HCT116 (cell line): Measurements from ENCODE around the gene ABHD18. TPM values are rescaled to one million over a fixed set of nuclear protein-coding genes. Genes with fewer than 3 reads are reported as not detected.
A peak's percentile ranks its signal among the peaks of the same experiment; 100 is the strongest.

Experiments
- ATAC-seq: fragments of 200-7000 bp; cut with Tn5 transposase; 2 replicates; pipeline ENCODE4 v1.9.1; 2020; ENCODE audit warnings: mild to moderate bottlenecking, moderate library complexity
- BruUV-seq: library from RNA; stranded (reverse); fragments of 400-500 nt; replicated peaks from 2 replicates; lab custom pipeline; 2021; lab: Mats Ljungman, UMichigan
- CTCF ChIA-PET: fragments of 300-600 bp; sonication (Branson Sonifier 250); formaldehyde crosslinking; loops from one replicate; lab custom pipeline; 2021; ENCODE audit warnings: antibody characterized with exemption; lab: Charles Lee
- POLR2A ChIA-PET: fragments of 300-600, 350-600 bp; sonication (Branson Sonifier 250); formaldehyde crosslinking; loops from one replicate; lab custom pipeline; 2021; ENCODE audit warnings: antibody characterized with exemption; lab: Charles Lee
- RAD21 ChIA-PET, 2 experiments: fragments of 300-600 bp; sonication (Branson Sonifier 250); formaldehyde crosslinking; loops; one replicate each; lab custom pipeline; 2023; ENCODE audit warnings: low total read pairs in 2 of 2; ENCODE audit not compliant: uncharacterized antibody in 2 of 2, unreplicated experiment in 2 of 2, low non-redundant PET in 1 of 2; lab: Charles Lee
- DNase-seq: peaks from one replicate; pipeline ENCODE4 v3.0.0-alpha.2; 2010; ENCODE audit warnings: low read depth, low spot score
- H2AFZ ChIP-seq: fragments of 200-600 bp; shearing (Covaris generic), sonication (generic); 2 replicates; pipeline ENCODE4 v1.6.1; 2017; ENCODE audit warnings: low read depth, mixed run types, mixed read lengths, antibody characterized with exemption, low read length; ENCODE audit not compliant: poor library complexity, severe bottlenecking
- H3K27ac ChIP-seq: 2 replicates; pipeline ENCODE4 v1.5.1; 2012; ENCODE audit warnings: low read depth, low read length
- H3K27me3 ChIP-seq: fragments of 200-600 bp; sonication (generic); 2 replicates; pipeline ENCODE4 v1.6.1; 2016; ENCODE audit warnings: mixed run types, low read length, mixed read lengths; ENCODE audit not compliant: insufficient read depth
- H3K36me3 ChIP-seq, 2 experiments: fragments of 200-500 bp in 1 of 2; fragments of 200-600 bp in 1 of 2; sonication (Bioruptor generic) in 1 of 2; sonication (generic) in 1 of 2; 2 replicates each; pipeline versions ENCODE4 v1.5.1 to v1.6.1; 2014 to 2016; ENCODE audit warnings: low read length in 2 of 2, inconsistent platforms in 1 of 2, mixed read lengths in 1 of 2, mixed run types in 1 of 2; ENCODE audit not compliant: insufficient read depth in 2 of 2, control insufficient read depth in 1 of 2
- H3K4me1 ChIP-seq, 2 experiments: fragments of 200-600 bp in 1 of 2; sonication (generic) in 1 of 2; 2 replicates each; pipeline versions ENCODE4 v1.5.1 to v1.6.1; 2012 to 2017; ENCODE audit warnings: low read length in 2 of 2, inconsistent platforms in 1 of 2, mild to moderate bottlenecking in 1 of 2, mixed read lengths in 1 of 2, mixed run types in 1 of 2, moderate library complexity in 1 of 2; ENCODE audit not compliant: insufficient read depth in 2 of 2, control insufficient read depth in 1 of 2
- H3K4me2 ChIP-seq: fragments of 200-600 bp; sonication (generic); 2 replicates; pipeline ENCODE4 v1.6.1; 2017; ENCODE audit warnings: mixed run types, low read length, mixed read lengths
- H3K4me3 ChIP-seq, 2 experiments: fragments of 200-600 bp in 1 of 2; sonication (generic) in 1 of 2; replicated peaks in 1 of 2; 2 replicates each; pipeline ENCODE4 v1.5.1; 2011 to 2016; ENCODE audit warnings: low read length in 2 of 2, control low read depth in 1 of 2, low read depth in 1 of 2, mild to moderate bottlenecking in 1 of 2, mixed read lengths in 1 of 2, mixed run types in 1 of 2
- H3K79me2 ChIP-seq: fragments of 200-600 bp; sonication (generic); 2 replicates; pipeline ENCODE4 v1.6.1; 2017; ENCODE audit warnings: mild to moderate bottlenecking, mixed run types, low read length, moderate library complexity, mixed read lengths; ENCODE audit not compliant: insufficient read depth
- H3K9ac ChIP-seq: fragments of 200-600 bp; sonication (generic); 2 replicates; pipeline ENCODE4 v1.6.1; 2016; ENCODE audit warnings: low read length, mixed read lengths
- H3K9me2 ChIP-seq: fragments of 200-600 bp; sonication (generic), shearing (Covaris generic); 2 replicates; pipeline ENCODE4 v1.6.1; 2017; ENCODE audit warnings: mixed run types, mild to moderate bottlenecking, moderate library complexity; ENCODE audit not compliant: insufficient read depth
- H3K9me3 ChIP-seq, 2 experiments: fragments of 200-500 bp in 1 of 2; fragments of 200-600 bp in 1 of 2; sonication (Bioruptor generic) in 1 of 2; sonication (generic) in 1 of 2; 2 replicates each; pipeline ENCODE4 v1.6.1; 2014 to 2017; ENCODE audit warnings: low read length in 2 of 2, mixed read lengths in 2 of 2, inconsistent platforms in 1 of 2, low read depth in 1 of 2, mild to moderate bottlenecking in 1 of 2, mixed run types in 1 of 2, moderate library complexity in 1 of 2; ENCODE audit not compliant: control insufficient read depth in 1 of 2, insufficient read depth in 1 of 2
- H4K20me1 ChIP-seq: fragments of 200-600 bp; sonication (generic), shearing (Covaris generic); 2 replicates; pipeline ENCODE4 v1.6.1; 2017; ENCODE audit warnings: mixed run types, mild to moderate bottlenecking, moderate library complexity; ENCODE audit not compliant: insufficient read depth
- CBX3 ChIP-seq: IDR thresholded peaks from 2 replicates; pipeline ENCODE4 v1.6.1; 2012; ENCODE audit warnings: low read depth
- CEBPB ChIP-seq: IDR thresholded peaks from 2 replicates; pipeline ENCODE4 v1.6.1; 2012; ENCODE audit warnings: low read depth
- CTCF ChIP-seq, 3 experiments: fragments of 200-600 bp in 1 of 3; sonication (generic) in 1 of 3; IDR thresholded peaks in 2 of 3; conservative IDR thresholded peaks in 1 of 3; 2 replicates each; pipeline ENCODE4 v1.5.1; 2012 to 2017; ENCODE audit warnings: low read depth in 2 of 3, low read length in 2 of 3, antibody characterized with exemption in 1 of 3, borderline replicate concordance in 1 of 3, control low read depth in 1 of 3, mild to moderate bottlenecking in 1 of 3, mixed read lengths in 1 of 3, mixed run types in 1 of 3, moderate library complexity in 1 of 3; ENCODE audit not compliant: insufficient read depth in 1 of 3
- EGR1 ChIP-seq: IDR thresholded peaks from 2 replicates; pipeline ENCODE4 v1.6.1; 2012; ENCODE audit warnings: low read depth
- ELF1 ChIP-seq: IDR thresholded peaks from 2 replicates; pipeline ENCODE4 v1.6.1; 2012; ENCODE audit warnings: low read depth, borderline replicate concordance
- EZH2 ChIP-seq: fragments of 200-600 bp; sonication (generic); IDR thresholded peaks from 2 replicates; pipeline ENCODE4 v1.6.1; 2017; ENCODE audit warnings: antibody characterized with exemption, mixed run types
- EZH2phosphoT487 ChIP-seq: fragments of 200-600 bp; IDR thresholded peaks from 2 replicates; pipeline ENCODE4 v1.6.1; 2018; ENCODE audit warnings: antibody characterized with exemption, borderline replicate concordance
- FOSL1 ChIP-seq: IDR thresholded peaks from 2 replicates; pipeline ENCODE4 v1.6.1; 2012; ENCODE audit warnings: low read depth
- JUND ChIP-seq: IDR thresholded peaks from 2 replicates; pipeline ENCODE4 v1.6.1; 2012
- POLR2A ChIP-seq: IDR thresholded peaks from 2 replicates; pipeline ENCODE4 v1.7.0; 2011; ENCODE audit warnings: borderline replicate concordance; ENCODE audit not compliant: insufficient read depth, insufficient read length; ENCODE audit errors: extremely low read depth
- SIN3A ChIP-seq: IDR thresholded peaks from 2 replicates; pipeline ENCODE4 v1.6.1; 2012; ENCODE audit warnings: low read depth
- SP1 ChIP-seq: IDR thresholded peaks from 2 replicates; pipeline ENCODE4 v1.6.1; 2012; ENCODE audit warnings: low read depth
- SRF ChIP-seq: IDR thresholded peaks from 2 replicates; pipeline ENCODE4 v1.6.1; 2012; ENCODE audit warnings: low read depth
- TCF7L2 ChIP-seq: IDR thresholded peaks from 2 replicates; pipeline ENCODE4 v1.7.0; 2011; ENCODE audit warnings: borderline replicate concordance, inconsistent platforms; ENCODE audit not compliant: insufficient read depth, insufficient read length; ENCODE audit errors: extremely low read depth
- YY1 ChIP-seq: IDR thresholded peaks from 2 replicates; pipeline ENCODE4 v1.6.1; 2011; ENCODE audit warnings: low read length, low read depth, moderate library complexity, mild to moderate bottlenecking; ENCODE audit not compliant: insufficient replicate concordance; ENCODE audit errors: extremely low read depth
- ZFX ChIP-seq: fragments of 450-650 bp; IDR thresholded peaks from 2 replicates; pipeline ENCODE4 v1.6.1; 2017
- ZNF274 ChIP-seq: fragments of 200-500 bp; sonication (Bioruptor generic); IDR thresholded peaks from 2 replicates; pipeline ENCODE4 v1.6.1; 2014; ENCODE audit warnings: mild to moderate bottlenecking, low read depth, low read length, inconsistent platforms
- intact Hi-C: fragments of 100-400 bp; cut with micrococcal nuclease; formaldehyde crosslinking; loops from 2 replicates; pipeline ENCODE4 v1.10.0; 2022
- total RNA-seq: library from RNA; stranded (reverse); gene quantifications from one replicate; pipeline ENCODE4 v1.2.1, GENCODE V29; 2021; ENCODE audit not compliant: unreplicated experiment
- TF ChIP-seq, protein P1 (sequence below): IDR thresholded peaks from 2 replicates; pipeline ENCODE4 v1.6.1; 2011; ENCODE audit warnings: mild to moderate bottlenecking, low read length, moderate library complexity; ENCODE audit not compliant: insufficient replicate concordance; ENCODE audit errors: extremely low read depth
- TF ChIP-seq, protein P2 (sequence below): IDR thresholded peaks from 2 replicates; pipeline ENCODE4 v1.6.1; 2012
- TF ChIP-seq, protein P3 (sequence below): IDR thresholded peaks from 2 replicates; pipeline ENCODE4 v1.6.1; 2012

ABHD18 gene
- total RNA-seq, 1 experiment from 2014 or later: 9.7 TPM

GRCh38 chr4:128061566-128062536 lies 96.6 kb downstream of the ABHD18 start:
- intact Hi-C loops: loop anchor here (2.0 to 10.0 kb wide), 2 partner anchors 97 to 223 kb away; partner anchors contain the start of genes ABHD18, MFSD8 and PGRMC2
- no TSS peak for BruUV-seq
- CTCF ChIA-PET: interaction anchor here (1.0 kb wide), 1 partner anchor 8 kb away, joined by 4 read pairs; no protein-coding TSS in a partner anchor
- peak; percentile 77 for TF ChIP-seq EGR1
- no peak for TF ChIP-seq SRF
- TF ChIP-seq, protein P1, sequence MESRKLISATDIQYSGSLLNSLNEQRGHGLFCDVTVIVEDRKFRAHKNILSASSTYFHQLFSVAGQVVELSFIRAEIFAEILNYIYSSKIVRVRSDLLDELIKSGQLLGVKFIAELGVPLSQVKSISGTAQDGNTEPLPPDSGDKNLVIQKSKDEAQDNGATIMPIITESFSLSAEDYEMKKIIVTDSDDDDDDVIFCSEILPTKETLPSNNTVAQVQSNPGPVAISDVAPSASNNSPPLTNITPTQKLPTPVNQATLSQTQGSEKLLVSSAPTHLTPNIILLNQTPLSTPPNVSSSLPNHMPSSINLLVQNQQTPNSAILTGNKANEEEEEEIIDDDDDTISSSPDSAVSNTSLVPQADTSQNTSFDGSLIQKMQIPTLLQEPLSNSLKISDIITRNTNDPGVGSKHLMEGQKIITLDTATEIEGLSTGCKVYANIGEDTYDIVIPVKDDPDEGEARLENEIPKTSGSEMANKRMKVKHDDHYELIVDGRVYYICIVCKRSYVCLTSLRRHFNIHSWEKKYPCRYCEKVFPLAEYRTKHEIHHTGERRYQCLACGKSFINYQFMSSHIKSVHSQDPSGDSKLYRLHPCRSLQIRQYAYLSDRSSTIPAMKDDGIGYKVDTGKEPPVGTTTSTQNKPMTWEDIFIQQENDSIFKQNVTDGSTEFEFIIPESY: no peak
- TF ChIP-seq, protein P2, sequence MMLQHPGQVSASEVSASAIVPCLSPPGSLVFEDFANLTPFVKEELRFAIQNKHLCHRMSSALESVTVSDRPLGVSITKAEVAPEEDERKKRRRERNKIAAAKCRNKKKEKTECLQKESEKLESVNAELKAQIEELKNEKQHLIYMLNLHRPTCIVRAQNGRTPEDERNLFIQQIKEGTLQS: no peak
- no peak for TF ChIP-seq CBX3
- TF ChIP-seq, protein P3, sequence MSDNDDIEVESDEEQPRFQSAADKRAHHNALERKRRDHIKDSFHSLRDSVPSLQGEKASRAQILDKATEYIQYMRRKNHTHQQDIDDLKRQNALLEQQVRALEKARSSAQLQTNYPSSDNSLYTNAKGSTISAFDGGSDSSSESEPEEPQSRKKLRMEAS: peak; percentile 52; the same call in 1 of the 2 replicates
- TF ChIP-seq CEBPB: no peak
- TF ChIP-seq TCF7L2: peak; percentile 19
- TF ChIP-seq YY1: no peak
- no peak for TF ChIP-seq POLR2A
- TF ChIP-seq SP1: no peak
- no peak for TF ChIP-seq EZH2phosphoT487
- TF ChIP-seq ELF1: no peak
- no peak for TF ChIP-seq SIN3A
- no peak for TF ChIP-seq JUND
- no peak for TF ChIP-seq ZNF274
- TF ChIP-seq EZH2: no peak
- TF ChIP-seq ZFX: peak; percentile 60
- no peak for TF ChIP-seq FOSL1
- TF ChIP-seq CTCF (IDR thresholded peaks at IDR 0.05 in 2 of 3, conservative IDR thresholded peaks at IDR 0.05 in 1 of 3; ENCODE audit: borderline replicate concordance in 1 of 3, insufficient read depth in 1 of 3, low read depth in 2 of 3, low read length in 2 of 3): 0 out of 6 replicates have a peak, but pooled peaks of 1 of the 3 experiments have one; percentile 30

More at GRCh38 chr4:128061566-128062536, 96.6 kb downstream of the ABHD18 start:
- Histone ChIP-seq H3K4me2 (peak overlapping the region; percentile 77), H3K9me2 (no peaks in the 10 kb centered on the region), H3K27me3 (no peaks in the 10 kb centered on the region), H3K9me3 (no peaks in the 10 kb centered on the region), H3K27ac (peak overlapping the region; percentile 92), H3K4me1 (peaks cover 9 to 20% of the 10 kb centered on the region in 2 experiments; a peak in 3 of 4 replicates), H2AFZ (no peak overlapping the region), H3K36me3 (no peaks in the 10 kb centered on the region), H3K9ac (peak overlapping the region; percentile 94), H4K20me1 (no peaks in the 10 kb centered on the region), H3K79me2 (peaks cover 52% of the 10 kb centered on the region), H3K4me3 (peak overlapping the region; percentile 71 to 77)
- peak; percentile 32 for ATAC-seq
- POLR2A ChIA-PET: interaction anchor here (0.9 to 1.0 kb wide), 5 partner anchors 14 to 762 kb away, joined by 3 to 6 read pairs (median 3); partner anchors contain the start of genes ABHD18 and MFSD8
- peak; percentile 43 for DNase-seq
- RAD21 ChIA-PET: interaction anchor here (1.1 to 1.2 kb wide), 2 partner anchors 96 to 97 kb away, joined by 3 to 4 read pairs; partner anchors contain the start of genes ABHD18 (in 2 of the 2) and MFSD8 (in 1 of the 2)
